ENCODE data around the gene SH3GLB2.

GRCh38 chr9:129075996-129076639 is 48.0 kb upstream of the SH3GLB2 start:
- TF ChIP-seq SIN3A (IDR thresholded peaks at IDR 0.05; ENCODE audit: borderline replicate concordance, insufficient read depth, low read length), result no peak
- TF ChIP-seq POLR2AphosphoS5 (IDR thresholded peaks at IDR 0.05; ENCODE audit: low read depth, low read length), result no peak
- TF ChIP-seq TAF1 (IDR thresholded peaks at IDR 0.05; ENCODE audit: borderline replicate concordance, insufficient read depth, low read length), result no peak

Data from PFSK-1 (cell line).